Germinal center (tissue), 1 donor: Measurements from ENCODE around the gene OR8A1.
"Not testable (repeated sequence)": the region's sequence is repeated elsewhere in the genome, so short reads cannot be mapped to it uniquely, and the experiment has no call there.

Experiments
- DNase-seq: peaks from one replicate; pipeline ENCODE4 v3.0.0; 2012; ENCODE audit warnings: mixed read lengths, low spot score

Gene OR8A1

DNA sequence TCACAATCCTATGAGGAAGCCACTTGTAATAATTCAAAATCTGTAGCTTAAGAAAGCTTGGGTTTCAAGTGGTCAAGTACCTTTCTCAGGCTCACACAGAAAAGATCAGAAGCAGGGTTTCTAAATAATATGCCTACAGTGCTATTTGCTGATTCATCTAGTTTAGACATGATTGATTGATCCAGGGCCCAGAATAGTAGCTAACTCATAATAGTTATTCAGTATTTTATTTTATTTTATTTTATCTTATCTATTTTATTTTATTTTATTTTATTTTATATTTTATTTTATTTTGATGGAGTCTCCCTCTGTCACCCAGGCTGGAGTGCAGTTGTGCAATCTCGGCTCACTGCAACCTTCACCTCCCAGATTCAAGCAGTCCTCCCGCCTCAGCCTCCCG, 25.5 kb downstream of the OR8A1 start:
- no peak for DNase-seq

DNA sequence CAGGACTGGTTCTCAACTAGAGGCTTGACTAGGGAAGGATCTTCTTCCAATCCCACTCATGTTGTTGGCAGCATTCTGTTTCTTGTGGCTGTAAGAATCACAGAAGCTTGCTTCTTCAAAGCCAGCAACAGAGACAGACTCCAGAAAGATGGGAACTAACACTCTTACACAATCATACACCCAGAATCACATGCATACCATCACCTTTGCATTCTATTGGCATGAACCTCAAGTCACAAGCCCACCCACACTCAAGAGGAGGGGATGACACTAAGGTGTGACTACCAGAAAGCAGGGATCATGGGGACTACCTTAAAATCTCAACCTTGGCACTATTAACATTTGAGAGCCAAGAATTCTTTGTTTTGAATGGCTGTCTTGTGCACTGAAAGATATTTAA, 27.8 kb downstream of the OR8A1 start:
- no peak for DNase-seq

DNA sequence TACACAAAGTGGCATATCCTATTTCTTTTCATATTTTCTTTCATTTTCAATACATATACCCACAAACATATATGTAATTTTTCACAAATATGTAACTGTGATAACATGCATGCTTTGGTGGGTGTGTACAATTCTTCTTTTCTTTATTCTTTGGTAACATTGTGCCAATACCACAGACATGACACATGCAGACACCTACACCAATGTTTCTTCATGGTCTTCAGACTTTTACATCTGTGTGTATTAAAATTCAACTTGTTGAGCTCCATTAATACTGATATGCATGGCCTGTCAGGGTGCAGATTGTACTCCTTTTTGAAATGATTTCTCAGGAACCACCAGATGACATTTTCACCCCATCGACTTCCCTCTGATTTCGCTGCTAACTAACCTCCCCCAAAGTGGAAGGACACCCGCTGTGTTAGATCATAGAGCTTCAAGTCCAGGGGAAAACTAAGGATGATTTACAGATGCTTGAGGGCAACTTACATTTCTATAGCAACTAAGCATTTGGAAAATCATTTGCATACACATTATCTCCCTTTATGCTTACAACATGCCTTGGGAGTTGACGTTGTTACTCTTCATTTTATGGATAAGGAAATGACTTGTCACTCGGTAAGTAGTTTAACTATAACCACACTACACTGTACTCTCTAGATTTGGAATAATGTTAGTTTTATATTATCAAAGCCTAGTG, 31.0 kb downstream of the OR8A1 start:
- no peak for DNase-seq

DNA sequence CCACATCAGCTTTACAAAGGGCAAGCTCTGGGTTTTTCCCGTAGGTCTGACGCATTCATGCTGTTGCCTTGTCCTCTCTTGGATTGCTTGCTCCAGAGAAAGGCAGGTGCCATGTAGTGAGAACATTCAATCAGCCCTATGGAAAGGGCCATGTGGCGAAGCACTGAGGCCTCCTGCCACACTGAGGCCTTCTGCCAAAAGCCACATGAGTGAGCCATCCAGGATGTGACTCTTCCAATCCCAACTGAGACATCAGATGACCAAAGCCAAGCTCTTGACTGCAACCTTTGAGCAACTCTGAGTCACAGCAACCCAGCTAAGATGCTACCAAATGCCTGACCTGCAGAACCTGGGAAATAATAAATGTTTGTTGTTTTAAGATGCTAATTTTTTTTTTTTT, 32.4 kb downstream of the OR8A1 start:
- DNase-seq, result no peak

DNA sequence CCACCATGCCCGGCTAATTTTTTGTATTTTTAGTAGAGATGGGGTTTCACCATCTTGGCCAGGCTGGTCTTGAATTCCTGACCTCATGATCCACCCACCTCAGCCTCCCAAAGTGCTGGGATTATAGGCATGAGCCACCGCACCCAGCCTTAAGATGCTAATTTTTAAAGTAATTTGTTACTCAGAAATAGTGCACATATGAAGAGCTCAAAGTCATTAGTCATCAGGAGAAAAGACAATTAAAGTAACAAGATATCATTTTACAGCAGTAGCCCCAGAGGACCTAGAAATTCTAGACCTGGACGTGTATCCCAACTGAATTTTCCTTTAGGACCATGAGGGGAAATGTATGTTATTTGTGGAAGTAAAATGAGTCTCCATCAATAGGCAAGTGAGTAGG, 32.9 kb downstream of the OR8A1 start:
- DNase-seq, result not testable (repeated sequence)

DNA sequence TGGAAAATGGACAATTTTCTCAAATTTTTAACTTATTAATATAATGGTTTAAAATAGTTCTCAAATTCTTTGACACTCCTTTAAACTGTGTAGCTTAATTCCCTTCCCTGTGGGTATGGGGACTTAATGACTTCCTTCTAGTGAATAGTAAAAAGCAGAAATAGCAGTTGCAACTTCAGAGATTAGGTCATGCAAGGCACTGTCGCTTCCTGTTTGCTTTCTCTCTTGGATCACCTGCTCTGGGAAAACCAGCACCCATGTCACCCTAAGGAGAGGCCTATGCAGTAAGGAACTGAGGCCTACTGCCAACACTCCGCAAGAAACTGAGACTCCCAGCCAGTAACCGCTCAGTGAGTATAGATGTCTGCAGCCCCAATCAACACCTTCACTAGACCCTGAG, 35.9 kb downstream of the OR8A1 start:
- DNase-seq, result no peak

DNA sequence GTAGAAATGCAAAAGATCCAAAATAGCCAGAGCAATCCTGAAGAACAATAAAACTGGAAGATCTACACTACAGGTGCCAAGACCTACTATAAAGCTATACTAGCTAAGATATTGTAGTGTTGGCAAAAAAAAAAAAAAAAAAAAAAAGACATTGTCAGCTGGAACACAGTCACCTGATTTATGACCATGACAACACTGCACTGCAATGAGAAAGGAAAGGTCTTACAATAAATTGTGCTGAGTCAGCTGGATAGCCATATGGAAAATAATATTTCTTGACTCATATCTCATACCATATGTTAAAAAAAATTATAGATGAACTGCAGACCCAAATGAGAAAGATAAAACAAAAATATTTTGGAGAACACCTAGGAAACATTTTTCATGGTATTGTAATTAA, 38.4 kb downstream of the OR8A1 start:
- no peak for DNase-seq

DNA sequence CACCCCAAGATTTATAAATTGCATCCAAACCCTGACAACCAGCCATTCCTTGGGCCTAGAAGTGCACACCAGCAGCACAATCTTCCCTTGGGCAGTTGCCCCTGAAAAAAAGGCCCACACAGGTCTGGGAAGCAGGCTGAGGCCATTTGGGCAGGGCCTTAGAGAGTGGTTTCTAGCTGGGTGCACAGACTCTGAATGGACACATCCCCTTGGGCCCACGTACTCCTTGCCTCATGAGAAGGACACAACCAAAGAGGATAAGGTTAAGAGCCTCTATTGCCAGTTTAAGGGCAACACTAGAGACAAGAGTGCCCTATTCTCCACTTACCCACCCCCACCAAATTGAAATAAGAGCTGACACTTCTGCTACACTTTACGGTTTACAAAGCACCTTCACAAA, 40.5 kb downstream of the OR8A1 start:
- no peak for DNase-seq

DNA sequence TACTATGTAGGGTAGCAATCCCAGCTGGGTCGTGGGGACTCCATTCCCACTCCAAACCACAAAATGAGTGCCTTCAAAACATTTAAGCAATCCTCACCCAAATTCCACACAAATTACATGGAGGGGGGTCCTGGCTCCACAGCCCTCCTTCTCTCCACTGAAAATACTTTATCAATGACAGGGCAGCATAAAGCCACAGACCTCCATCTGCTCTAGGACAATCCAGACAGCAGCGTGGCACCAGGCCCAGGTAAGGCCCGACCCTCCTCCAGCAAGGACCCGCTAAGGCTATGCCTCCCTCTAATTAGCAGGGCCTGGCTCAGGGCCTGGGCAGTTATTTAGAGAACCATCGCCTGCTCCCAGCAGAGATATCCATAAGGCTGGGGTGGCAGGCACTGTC, 41.3 kb downstream of the OR8A1 start, which contains the start of gene PANX3:
PANX3 (plus strand) TSS at position 365 of the 400 bp plus-strand sequence. CDS start 129 bp downstream, outside the sequence.
- no peak for DNase-seq

DNA sequence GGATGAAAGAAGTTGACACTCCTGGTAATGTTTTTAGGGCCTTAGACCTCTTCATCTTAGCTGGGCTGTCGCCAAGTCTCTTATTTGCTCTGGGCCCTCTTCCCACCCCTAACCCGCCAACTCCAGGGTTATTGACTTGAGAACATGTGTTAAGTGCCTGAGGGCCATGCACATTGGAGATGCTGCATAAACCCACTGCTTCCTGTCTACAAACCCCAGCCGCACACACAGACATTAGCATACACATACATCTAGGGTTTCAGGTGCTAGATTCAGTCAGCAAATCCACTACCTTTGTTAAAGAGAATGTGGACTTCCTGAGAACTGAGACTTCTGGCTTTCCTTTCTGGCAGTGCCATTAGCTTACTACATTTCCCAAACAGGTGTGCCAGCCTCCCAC, 42.2 kb downstream of the OR8A1 start:
- DNase-seq, result no peak

DNA sequence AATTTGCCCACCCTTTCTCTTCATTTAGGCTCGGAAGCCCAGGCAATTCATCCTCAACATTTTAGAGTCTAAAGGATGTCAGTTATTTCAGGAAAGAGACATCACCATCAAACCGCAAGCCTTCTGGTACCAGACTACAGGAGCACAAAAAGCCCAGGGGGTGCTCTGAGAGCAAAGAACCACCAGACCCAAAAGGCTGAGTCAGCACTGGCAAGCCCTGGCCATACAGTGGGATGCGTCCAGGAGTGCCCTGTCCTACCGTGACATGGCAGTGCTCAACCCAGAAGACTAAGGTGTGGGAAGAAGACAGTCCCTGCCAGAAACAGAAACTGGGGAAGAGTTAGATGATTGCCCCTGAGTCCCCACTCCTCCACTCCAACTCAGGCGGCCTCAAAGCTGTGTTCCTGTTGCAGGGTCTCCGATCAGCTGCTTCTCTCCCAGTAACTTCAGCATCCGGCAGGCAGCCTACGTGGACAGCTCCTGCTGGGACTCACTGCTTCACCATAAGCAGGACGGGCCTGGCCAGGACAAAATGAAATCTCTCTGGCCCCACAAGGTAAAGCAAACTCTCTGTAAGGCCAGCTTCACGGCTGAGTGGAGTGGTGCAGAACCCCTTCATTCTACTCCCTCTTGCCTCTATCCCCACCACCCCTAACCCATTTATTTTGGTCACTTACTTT, 42.9 kb downstream of the OR8A1 start:
- no peak for DNase-seq

DNA sequence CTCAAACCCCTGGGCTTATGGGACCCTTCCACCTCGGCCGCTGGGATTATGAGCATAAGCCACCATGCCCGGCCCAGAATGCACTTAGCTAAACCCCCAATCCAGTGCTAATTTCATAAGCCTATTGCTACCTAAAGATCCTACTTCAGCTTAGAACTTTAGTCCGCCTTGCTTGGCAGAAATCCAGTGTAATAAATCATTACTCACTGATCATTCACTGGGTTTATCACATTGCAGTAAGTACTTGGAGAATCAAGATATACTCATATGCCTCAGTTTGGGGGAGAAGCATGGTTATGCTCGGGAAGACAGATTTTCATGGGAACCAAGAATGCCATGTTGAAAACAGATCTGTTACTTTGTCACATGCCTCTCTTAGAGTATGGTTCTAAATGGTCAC, 49.1 kb downstream of the OR8A1 start:
- no peak for DNase-seq
